ENCODE measurements around the gene PUM2.

The PUM2 gene

GRCh38 chr2:20218331-20219320, 132.0 kb downstream of the PUM2 start:
- no peak for DNase-seq (ENCODE audit: low read depth, low spot score)

DNA sequence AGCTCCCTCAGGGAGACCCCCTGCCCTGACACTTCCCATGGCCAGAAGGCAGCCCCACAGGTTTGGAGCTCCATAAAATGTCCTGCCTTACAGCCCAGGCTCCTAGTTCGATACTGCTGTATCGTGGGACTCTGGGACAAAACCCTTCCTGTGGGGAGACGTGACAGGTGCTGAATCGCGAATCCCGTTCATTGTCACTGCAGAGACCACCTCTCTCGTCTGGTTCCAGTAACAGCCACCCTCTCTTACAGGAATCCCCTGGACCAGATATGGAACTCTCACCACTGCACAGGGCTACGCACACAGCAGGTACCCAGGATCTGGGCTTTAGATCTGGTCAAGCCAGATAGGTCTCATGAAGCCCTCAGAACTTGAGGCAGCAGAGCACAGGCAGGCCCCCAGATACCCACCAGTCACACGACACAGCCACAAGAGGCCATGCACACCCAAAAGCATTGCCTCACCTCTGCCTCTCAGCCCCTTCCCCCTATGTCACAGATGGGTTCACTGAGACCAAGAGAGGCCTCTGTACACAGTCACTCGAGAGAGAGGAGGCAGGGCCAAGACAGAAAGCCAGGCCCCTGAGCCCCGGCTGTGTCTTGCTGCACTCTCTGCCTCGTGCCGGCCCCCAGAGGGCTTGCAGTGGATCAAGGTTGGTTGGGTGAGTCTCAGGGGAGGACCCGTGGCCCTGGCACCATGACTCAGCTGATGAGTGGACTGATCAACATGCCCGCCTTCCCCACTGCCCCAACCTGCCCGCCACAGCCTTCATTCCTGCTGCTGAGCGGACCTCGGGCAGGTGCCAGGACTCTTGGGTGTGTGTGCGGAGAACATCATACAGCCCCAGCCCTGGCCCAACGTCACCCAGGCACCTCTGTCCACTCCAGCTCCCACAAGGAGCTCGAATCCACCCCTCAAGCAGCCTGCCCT, 133.3 kb downstream of the PUM2 start:
- DNase-seq (ENCODE audit: low read depth, low spot score), result no peak

- DNase-seq (ENCODE audit: low read depth, low spot score), result no peak
These were observed 134.3 kb downstream of the PUM2 start for GRCh38 chr2:20216130-20217025.

DNA sequence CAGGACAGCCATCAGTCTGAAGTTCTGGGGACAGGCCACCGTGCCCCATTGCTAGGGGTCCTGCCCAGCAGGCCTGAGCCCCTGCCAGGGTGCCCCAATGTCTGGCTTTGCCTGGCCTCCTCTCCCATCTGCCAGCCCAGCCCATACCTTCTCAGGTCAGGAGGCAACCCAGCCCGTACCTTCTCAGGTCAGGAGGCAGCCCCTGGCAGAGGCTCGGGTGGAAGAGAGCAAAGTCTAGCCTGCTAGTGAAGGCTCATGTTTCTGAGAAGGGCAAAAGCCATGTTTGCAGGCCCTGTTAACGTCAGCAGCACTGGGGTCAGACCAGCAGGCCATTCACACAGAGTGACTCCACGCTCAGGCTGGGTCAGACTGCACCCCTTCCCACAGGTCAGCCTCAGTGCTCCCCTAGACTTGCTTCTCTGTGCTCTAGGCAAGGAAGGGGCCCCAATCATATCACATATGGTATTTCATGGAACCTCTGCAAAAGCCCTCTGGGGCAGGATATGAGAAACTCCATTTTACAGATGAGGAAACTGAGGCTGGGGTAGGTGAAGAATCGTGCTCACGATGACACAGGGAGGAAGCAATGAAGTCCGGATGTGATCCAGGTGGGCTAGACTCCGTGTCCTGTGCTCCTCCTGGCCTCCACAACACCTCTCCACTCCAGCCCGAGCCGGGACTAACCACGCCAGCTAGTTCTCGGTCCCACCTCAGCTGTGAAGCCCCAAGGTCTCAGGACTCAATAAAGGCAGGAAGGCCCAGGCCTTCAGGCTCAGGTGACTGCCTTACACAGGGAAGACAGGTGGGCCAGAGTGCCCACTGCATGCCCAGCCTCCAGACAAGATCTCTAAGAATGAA, 135.2 kb downstream of the PUM2 start:
- no peak for DNase-seq (ENCODE audit: low read depth, low spot score)

DNA sequence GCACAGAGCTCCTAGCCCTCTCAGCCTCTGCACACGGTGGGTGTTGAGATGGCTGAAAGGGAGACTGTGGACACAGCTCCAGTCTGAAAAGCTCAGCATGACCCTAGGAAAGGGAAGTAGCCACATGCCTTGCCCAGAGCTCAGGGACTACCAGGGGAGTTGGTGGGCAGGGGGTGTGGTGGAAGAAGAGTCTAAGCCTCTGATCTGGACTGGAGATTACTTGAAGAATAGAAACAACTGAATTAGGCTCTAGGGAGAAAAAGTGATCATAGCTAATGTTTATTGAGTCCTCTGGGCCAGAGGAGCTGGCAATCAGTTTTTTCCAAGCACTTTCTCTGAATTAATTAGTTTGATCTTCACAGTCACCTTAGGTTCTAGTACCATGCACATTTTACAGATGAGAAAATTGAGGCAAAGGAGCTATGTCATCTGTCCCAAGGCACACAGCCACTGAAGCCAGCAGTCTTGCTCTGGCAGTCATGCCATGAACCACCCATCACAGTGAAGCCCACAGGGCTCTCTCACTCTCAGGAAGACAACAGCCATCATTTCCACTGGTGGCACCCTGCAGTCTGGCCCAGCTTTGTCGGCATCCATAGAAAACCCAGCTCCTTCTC, 136.0 kb downstream of the PUM2 start:
- no peak for DNase-seq (ENCODE audit: low read depth, low spot score)

DNA sequence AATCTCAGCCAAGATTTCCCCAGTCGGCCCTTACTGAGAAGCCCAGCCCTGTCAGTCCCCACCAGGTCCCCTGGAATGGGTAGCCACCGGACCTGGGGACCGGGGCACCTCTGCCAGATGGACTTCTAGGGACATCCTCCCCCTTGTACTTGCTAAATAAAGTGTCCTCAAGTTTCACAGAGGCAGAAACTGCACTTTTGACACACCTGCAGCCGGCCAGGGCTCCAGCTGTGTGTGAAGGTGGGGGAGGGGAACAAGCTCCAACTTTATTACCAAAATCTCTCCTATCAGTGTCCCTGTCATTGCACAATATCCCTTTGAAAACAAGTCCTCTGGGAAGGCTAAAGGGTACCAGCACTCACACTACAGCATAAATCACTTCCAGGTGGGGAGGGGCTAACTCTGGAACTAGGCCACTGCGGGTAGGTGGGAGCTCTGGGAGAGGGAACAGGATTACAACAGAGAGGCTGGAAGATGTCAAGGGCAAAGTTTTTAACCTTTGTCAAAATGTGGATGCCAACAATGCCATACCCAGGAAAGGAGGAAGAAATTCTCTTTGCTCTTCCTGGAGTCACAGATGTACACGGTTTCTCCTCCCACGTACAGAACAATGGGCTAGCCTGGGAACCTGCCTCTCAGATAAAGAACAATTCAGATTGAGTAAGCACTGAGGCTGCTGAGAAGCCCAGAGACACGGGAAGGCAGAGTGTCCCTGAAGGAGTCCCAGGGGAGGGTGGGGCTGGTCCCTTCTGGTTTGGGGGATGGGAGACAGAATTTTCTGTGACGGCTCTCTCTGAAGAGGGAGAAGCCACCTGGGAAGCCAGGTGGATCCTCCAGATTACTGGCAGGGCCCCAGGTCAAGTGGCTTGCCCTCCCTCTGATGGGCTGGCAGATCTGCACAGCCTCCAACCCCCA, 136.7 kb downstream of the PUM2 start:
- DNase-seq (ENCODE audit: low read depth, low spot score), result no peak

DNA sequence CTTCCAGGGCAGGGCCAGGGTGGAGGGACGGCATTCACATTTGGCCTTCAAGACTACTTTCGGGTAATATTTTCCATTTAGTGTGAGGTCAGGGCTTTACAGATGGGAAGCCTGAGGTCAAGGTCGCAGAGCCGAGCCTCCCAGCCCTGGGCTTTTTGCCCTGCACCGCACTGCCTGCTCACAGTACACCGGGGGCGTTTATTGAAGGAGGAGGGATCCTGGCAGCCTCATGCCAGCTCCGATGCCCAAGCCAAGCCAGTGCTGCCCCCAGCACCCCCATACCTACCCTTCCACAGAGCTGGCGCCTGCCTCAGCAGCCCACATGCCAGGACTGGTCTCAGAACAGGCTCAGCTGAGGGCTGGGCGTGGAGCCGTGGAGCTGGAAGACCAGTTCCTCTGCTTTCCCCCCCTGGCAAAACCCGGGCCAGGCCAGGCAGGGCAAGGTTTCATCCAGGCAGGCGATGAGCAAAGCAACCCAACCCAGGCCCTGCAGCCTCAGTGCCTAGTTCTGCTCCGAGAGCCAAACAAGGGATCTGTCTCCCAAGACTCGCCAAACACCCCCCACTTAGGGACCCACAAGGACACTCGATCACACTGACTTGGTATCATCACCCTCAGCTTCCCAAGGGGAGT, 137.7 kb downstream of the PUM2 start:
- DNase-seq (ENCODE audit: low read depth, low spot score), result no peak

DNA sequence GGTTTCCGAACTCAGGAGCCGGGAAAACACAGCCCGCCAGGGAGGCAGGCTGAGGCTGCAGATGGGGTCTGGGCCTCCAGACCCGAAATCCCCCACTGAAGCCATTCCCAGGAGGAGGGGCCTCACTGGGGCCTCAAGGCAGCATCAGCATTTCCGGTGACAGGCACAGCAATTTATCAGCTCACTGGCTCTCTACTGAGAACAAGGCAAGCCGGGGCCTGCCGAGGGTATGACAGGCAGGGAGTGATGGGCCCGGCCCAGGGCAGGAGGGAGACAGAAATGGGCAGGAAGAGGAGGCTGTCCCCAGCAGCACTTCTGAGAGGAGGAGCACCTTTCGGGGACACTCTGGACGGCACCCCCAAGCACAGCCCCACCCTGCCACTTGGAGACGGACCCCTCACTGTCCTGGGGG, 138.2 kb downstream of the PUM2 start:
- DNase-seq (ENCODE audit: low read depth, low spot score), result no peak

GRCh38 chr2:20211860-20212458, 138.7 kb downstream of the PUM2 start:
- DNase-seq (ENCODE audit: low read depth, low spot score), result no peak

DNA sequence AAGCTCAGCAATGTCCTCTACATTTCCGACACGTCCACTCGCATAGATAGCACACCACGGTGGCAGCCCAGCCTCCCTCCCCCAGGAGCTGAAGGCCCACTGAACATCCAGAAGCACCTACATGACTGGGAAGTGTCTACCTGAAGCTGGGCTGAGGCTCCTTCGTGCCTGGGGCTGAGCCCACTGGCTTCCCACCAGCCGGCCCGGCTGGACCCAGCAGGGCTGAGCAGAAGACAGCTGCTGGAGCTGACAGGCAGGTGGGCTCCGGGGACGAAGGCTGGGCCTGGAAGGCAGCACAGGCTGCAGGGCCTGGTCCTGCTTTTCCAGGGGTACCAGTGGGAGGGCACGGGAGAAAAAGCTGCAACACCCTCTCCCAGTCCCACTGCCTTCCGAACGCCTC, 139.2 kb downstream of the PUM2 start:
- DNase-seq (ENCODE audit: low read depth, low spot score), result no peak

GRCh38 chr2:20210462-20210861, 140.2 kb downstream of the PUM2 start:
- no peak for DNase-seq (ENCODE audit: low read depth, low spot score)

DNA sequence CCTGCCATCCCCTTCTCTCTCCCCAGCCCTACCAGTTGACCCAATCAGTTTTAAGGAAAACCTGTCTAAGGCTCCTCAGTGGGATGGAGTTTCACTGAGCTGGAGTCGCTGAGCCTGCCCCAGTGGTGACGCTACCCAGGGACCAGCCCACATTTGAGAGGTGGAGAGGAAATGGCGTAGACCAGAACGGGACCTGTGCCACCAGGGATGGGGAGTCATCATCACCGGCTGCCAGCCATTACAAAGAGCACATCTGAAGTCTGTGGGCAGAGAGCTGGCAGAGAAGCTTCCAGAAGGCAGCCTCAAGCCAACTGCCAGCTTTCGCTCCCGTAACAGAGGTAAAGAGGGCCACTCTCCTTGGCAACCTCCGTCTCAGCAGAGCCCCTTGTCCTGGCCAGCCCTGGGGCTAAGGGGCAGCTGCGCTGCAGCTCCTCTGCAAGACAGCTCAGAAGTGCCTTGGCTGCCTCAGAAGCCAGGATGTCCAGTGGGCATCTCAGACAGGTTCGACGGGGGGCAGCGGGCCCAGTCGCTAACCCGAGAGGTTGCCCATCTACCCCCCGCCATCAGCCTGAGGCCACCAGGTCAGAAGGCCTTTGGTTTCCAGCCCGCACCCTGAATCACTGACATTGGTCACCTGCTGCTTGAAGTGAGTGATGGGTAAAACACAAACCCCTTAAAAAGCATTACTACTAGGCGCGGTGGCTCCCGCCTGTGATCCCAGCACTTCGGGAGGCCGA, 141.1 kb downstream of the PUM2 start:
- no peak for DNase-seq (ENCODE audit: low read depth, low spot score)

GRCh38 chr2:20208476-20208859, 142.2 kb downstream of the PUM2 start:
- DNase-seq (ENCODE audit: low read depth, low spot score), result no peak

DNA sequence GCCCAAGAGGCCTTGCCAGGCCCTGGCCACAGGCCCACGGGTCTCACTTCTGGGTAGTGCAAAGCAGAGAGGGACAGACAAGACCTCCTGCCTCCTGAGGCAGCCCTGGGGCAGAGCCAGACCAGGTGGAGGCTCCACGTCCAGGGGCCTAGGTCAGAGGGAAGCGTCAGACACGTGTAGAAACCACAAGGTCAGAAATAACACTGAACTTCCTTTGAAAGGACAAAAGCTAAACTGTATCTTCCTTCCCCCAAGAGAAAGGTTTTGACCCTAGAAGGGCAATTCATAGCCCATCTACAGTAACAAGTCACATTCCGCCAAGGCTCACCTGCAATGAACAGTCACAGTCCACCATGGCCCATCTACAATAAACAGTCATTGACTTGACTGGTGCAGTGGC, 143.6 kb downstream of the PUM2 start:
- DNase-seq (ENCODE audit: low read depth, low spot score), result no peak

DNA sequence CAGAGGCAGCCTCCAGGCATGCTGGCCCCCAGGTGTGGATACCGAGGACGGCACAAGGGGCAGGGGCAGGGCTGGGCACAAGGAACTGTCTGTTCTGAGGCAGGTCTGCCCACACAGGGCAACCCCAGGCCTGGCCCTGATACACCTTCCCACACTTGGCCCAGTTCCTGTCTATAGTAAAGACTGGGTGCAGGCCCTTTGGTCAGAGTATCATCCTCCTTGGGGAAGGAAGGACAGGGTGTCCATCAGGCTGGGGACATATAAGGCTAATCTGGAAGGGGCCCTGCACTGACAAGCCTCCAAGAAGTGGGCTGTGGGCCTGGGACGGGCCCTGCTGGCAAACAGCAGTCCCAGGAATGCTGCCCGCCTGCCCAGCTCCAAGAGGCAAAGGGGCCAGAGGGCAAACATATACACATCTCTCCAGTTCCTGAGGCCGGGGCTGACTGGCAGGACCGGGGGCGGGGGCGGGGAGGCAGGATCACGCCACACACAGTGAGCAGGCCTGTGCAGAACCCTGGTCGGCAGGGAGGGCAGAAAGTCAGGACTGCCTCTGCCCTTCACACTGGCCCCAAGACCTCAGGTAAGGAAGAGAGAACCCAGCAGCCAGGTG, 144.6 kb downstream of the PUM2 start:
- no peak for DNase-seq (ENCODE audit: low read depth, low spot score)

- DNase-seq (ENCODE audit: low read depth, low spot score), result no peak
These were observed 145.6 kb downstream of the PUM2 start for GRCh38 chr2:20205069-20205468.

Data from brain pericyte (primary cell).